Lower lobe of right lung (tissue), 2 donors: Measurements from ENCODE around the gene MAP3K13. TPM values are rescaled to one million over a fixed set of nuclear protein-coding genes. Genes with fewer than 3 reads are reported as not detected.
A peak's percentile ranks its signal among the peaks of the same experiment; 100 is the strongest.

Experiments used
- ATAC-seq, 2 donors: fragments of 200-7000 bp; cut with Tn5 transposase; one replicate each; pipeline ENCODE4 v1.9.1; 2020 to 2022; ENCODE audit warnings: mild to moderate bottlenecking in 2 of 2, moderate library complexity in 2 of 2
- DNase-seq: peaks from one replicate; pipeline ENCODE4 v3.0.0-alpha.2; 2020
- H3K27ac ChIP-seq: fragments of 200-600 bp; one replicate; pipeline ENCODE4 v1.8.0; 2022
- H3K27me3 ChIP-seq: fragments of 200-600 bp; one replicate; pipeline ENCODE4 v1.8.0; 2022; ENCODE audit warnings: low read depth
- H3K36me3 ChIP-seq: fragments of 200-600 bp; one replicate; pipeline ENCODE4 v1.8.0; 2022; ENCODE audit warnings: mild to moderate bottlenecking
- H3K4me1 ChIP-seq: fragments of 200-600 bp; one replicate; pipeline ENCODE4 v1.8.0; 2022
- H3K4me3 ChIP-seq: fragments of 200-600 bp; one replicate; pipeline ENCODE4 v1.8.0; 2022; ENCODE audit warnings: mild to moderate bottlenecking
- H3K9me3 ChIP-seq: fragments of 200-600 bp; one replicate; pipeline ENCODE4 v1.8.0; 2022
- CTCF ChIP-seq: fragments of 200-600 bp; IDR thresholded peaks from one replicate; pipeline ENCODE4 v1.8.0; 2022; ENCODE audit warnings: antibody characterized with exemption, mild to moderate bottlenecking
- intact Hi-C: fragments of 100-400 bp; cut with DNase I; formaldehyde crosslinking; loops from one replicate; pipeline ENCODE4 v1.11.0; 2022
- total RNA-seq: library from RNA; stranded (reverse); fragmentation: NEBNext Ultra II Directional; extraction: Animal tissue kit (Norgen Biotek cat#: 25700); gene quantifications from one replicate; pipeline ENCODE4 v1.2.1, GENCODE V29; 2021
- donor health status: DM: no; HTN: yes; CAD: no; lungs with severe emphysema.

MAP3K13 gene
- total RNA-seq, 1 donor from 2014 or later: 35.4 TPM

GRCh38 chr3:185342459-185343174 lies 20.3 kb upstream of the MAP3K13 start:
- H3K27me3 ChIP-seq: no peaks in the 10 kb centered on the region
- no peak for TF ChIP-seq CTCF
- H3K9me3 ChIP-seq: no peaks in the 10 kb centered on the region
- no peak overlapping the region for H3K27ac ChIP-seq
- no peak overlapping the region for H3K4me3 ChIP-seq
- no peak for DNase-seq
- peak; percentile 62 to 72 for ATAC-seq
- H3K36me3 ChIP-seq: no peaks in the 10 kb centered on the region
- H3K4me1 ChIP-seq: peaks cover 15% of the 10 kb centered on the region
- intact Hi-C loops: no loop called here

DNA sequence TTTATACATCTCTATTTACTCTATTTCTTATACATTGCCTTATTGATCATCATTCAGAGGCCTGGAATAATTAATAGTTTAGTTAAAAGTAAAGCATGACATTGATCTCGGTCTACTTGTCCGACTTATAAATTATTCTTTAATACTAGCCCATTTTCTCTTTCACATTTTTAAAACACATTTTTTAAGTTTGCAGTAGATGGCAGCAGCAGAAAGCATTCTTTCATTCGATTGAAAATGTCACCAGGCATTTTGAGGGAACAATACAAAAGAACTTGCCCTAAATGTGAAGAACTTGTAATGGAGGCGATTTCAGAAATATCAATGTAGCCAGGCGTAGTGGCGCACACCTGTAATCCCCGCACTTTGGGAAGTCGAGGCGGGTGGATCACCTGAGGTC lies 15.5 kb upstream of the MAP3K13 start:
- Histone ChIP-seq H3K9me3 (no peaks in the 10 kb centered on the region), H3K27me3 (no peaks in the 10 kb centered on the region), H3K27ac (no peak overlapping the region), H3K4me1 (peaks cover 10% of the 10 kb centered on the region), H3K4me3 (no peak overlapping the region), H3K36me3 (no peaks in the 10 kb centered on the region)
- ATAC-seq (no peak), DNase-seq (no peak)
- TF ChIP-seq CTCF: no peak
- intact Hi-C loops: no loop called here

GRCh38 chr3:185350841-185351240 lies 12.1 kb upstream of the MAP3K13 start:
- intact Hi-C loops: no loop called here

DNA sequence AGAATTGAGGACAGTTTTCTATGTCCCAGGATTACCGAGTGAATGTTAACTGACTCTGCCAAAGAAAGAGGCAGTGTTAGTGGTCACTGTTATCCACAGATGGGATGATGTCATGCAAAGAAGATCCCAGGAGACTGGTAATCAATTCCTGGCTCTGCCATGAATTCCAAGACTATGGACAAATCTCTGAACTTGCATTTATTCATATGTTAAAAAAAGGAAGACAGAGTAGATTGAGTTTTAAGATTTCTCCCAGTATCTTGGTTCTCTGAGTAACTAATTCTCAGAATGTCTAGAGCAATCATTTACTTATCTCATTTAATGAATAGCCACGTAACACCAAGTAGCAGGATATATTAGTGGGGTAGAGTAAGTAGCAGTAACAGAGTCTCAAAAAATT lies 11.5 kb upstream of the MAP3K13 start:
- TF ChIP-seq CTCF: no peak
- intact Hi-C loops: no loop called here
- H3K9me3 ChIP-seq: no peaks in the 10 kb centered on the region
- no peak overlapping the region for H3K27ac ChIP-seq
- no peaks in the 10 kb centered on the region for H3K27me3 ChIP-seq
- H3K36me3 ChIP-seq: no peaks in the 10 kb centered on the region
- H3K4me3 ChIP-seq: no peak overlapping the region
- no peaks in the 10 kb centered on the region for H3K4me1 ChIP-seq
- ATAC-seq: no peak
- no peak for DNase-seq

More at GRCh38 chr3:185350841-185351240, 12.1 kb upstream of the MAP3K13 start:
- no peak for DNase-seq
- Histone ChIP-seq H3K36me3 (no peaks in the 10 kb centered on the region), H3K4me1 (no peaks in the 10 kb centered on the region), H3K4me3 (no peak overlapping the region), H3K27ac (no peak overlapping the region), H3K27me3 (no peaks in the 10 kb centered on the region), H3K9me3 (no peaks in the 10 kb centered on the region)
- TF ChIP-seq CTCF: no peak
- ATAC-seq: no peak

- Histone ChIP-seq H3K27me3 (no peaks in the 10 kb centered on the region), H3K4me3 (no peak overlapping the region), H3K4me1 (no peaks in the 10 kb centered on the region), H3K27ac (no peak overlapping the region), H3K9me3 (no peaks in the 10 kb centered on the region), H3K36me3 (no peaks in the 10 kb centered on the region)
- TF ChIP-seq CTCF: no peak
- intact Hi-C loops: no loop called here
- DNase-seq (no peak), ATAC-seq (no peak)
Measured at GRCh38 chr3:185353225-185353624, 9.7 kb upstream of the MAP3K13 start.
